ENCODE data around the gene NRM.

The NRM gene

GRCh38 chr6:30719791-30720737 lies 29.3 kb upstream of the NRM start, which contains the start of gene TUBB (continued):
- peak; percentile 98 for TF ChIP-seq SP2 (tag by site-specific recombination; IDR thresholded peaks at IDR 0.05)
- no peak for TF ChIP-seq ZNF157 (tag by site-specific recombination; IDR thresholded peaks at IDR 0.05)
- TF ChIP-seq ZNF544 (tag by site-specific recombination; IDR thresholded peaks at IDR 0.05) = no peak
- TF ChIP-seq ZNF670 (tag by site-specific recombination; IDR thresholded peaks at IDR 0.05; ENCODE audit: low read depth) = no peak
- TF ChIP-seq, protein P1, sequence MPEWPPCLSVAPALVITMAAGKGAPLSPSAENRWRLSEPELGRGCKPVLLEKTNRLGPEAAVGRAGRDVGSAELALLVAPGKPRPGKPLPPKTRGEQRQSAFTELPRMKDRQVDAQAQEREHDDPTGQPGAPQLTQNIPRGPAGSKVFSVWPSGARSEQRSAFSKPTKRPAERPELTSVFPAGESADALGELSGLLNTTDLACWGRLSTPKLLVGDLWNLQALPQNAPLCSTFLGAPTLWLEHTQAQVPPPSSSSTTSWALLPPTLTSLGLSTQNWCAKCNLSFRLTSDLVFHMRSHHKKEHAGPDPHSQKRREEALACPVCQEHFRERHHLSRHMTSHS (tag by site-specific recombination; IDR thresholded peaks at IDR 0.05) = no peak
- no peak for TF ChIP-seq MEIS1 (CRISPR knock-in tag; IDR thresholded peaks at IDR 0.05; ENCODE audit: borderline replicate concordance)
- no peak for TF ChIP-seq ZNF266 (tag by site-specific recombination; IDR thresholded peaks at IDR 0.05; ENCODE audit: low read depth)
- TF ChIP-seq ZFP69B (tag by site-specific recombination; IDR thresholded peaks at IDR 0.05) = no peak
- 0 out of 2 replicates have a peak, but pooled peaks have one; percentile 32 for TF ChIP-seq KLF7 (tag by site-specific recombination; IDR thresholded peaks at IDR 0.05; ENCODE audit: borderline replicate concordance)
- TF ChIP-seq ZBTB7A (tag by site-specific recombination; IDR thresholded peaks at IDR 0.05; ENCODE audit: low read depth) = no peak; the same call in 1 of the 2 replicates
- peak; percentile 60; the same call in 1 of the 2 replicates for TF ChIP-seq ZNF501 (tag by site-specific recombination; IDR thresholded peaks at IDR 0.05)
- TF ChIP-seq ZNF473 (tag by site-specific recombination; IDR thresholded peaks at IDR 0.05) = no peak
- TF ChIP-seq HIC1 (tag by site-specific recombination; IDR thresholded peaks at IDR 0.05) = no peak
- TF ChIP-seq ZNF76 (tag by site-specific recombination; IDR thresholded peaks at IDR 0.05; ENCODE audit: borderline replicate concordance, low read depth) = peak; percentile 94
- no peak for TF ChIP-seq ZNF48 (tag by site-specific recombination; IDR thresholded peaks at IDR 0.05)
- no peak for TF ChIP-seq PRDM4 (tag by site-specific recombination; IDR thresholded peaks at IDR 0.05)
- TF ChIP-seq MZF1 (tag by site-specific recombination; IDR thresholded peaks at IDR 0.05; ENCODE audit: borderline replicate concordance) = peak; percentile 20; the same call in 1 of the 2 replicates
- TF ChIP-seq ZNF19 (tag by site-specific recombination; IDR thresholded peaks at IDR 0.05; ENCODE audit: low read depth) = no peak
- TF ChIP-seq HOXA7 (CRISPR knock-in tag; IDR thresholded peaks at IDR 0.05; ENCODE audit: borderline replicate concordance) = no peak
- peak; percentile 79 for TF ChIP-seq KLF9 (tag by site-specific recombination; IDR thresholded peaks at IDR 0.05; ENCODE audit: low read depth)
- 0 out of 2 replicates have a peak, but pooled peaks have one; percentile 14 for TF ChIP-seq GLIS2 (tag by site-specific recombination; IDR thresholded peaks at IDR 0.05)
- no peak for TF ChIP-seq ZNF404 (tag by site-specific recombination; IDR thresholded peaks at IDR 0.05)
- no peak; the same call in 1 of the 2 replicates for TF ChIP-seq ZEB2 (tag by site-specific recombination; IDR thresholded peaks at IDR 0.05)
- no peak for TF ChIP-seq ZNF391 (tag by site-specific recombination; IDR thresholded peaks at IDR 0.05; ENCODE audit: borderline replicate concordance, low read depth)
- TF ChIP-seq ZNF791 (tag by site-specific recombination; IDR thresholded peaks at IDR 0.05) = no peak
- TF ChIP-seq ZBTB8A (tag by site-specific recombination; IDR thresholded peaks at IDR 0.05) = no peak; the same call in 1 of the 2 replicates
- peak; percentile 45; the same call in 1 of the 2 replicates for TF ChIP-seq ZBTB20 (tag by site-specific recombination; IDR thresholded peaks at IDR 0.05)
- TF ChIP-seq ZNF561 (tag by site-specific recombination; IDR thresholded peaks at IDR 0.05; ENCODE audit: borderline replicate concordance) = 0 out of 2 replicates have a peak, but pooled peaks have one; percentile 53
- TF ChIP-seq ZNF571 (tag by site-specific recombination; IDR thresholded peaks at IDR 0.05) = no peak
- no peak; the same call in 1 of the 2 replicates for TF ChIP-seq ZXDB (tag by site-specific recombination; IDR thresholded peaks at IDR 0.05)
- no peak for TF ChIP-seq BCL11A (tag by site-specific recombination; IDR thresholded peaks at IDR 0.05; ENCODE audit: low read depth)
- TF ChIP-seq ZNF423 (tag by site-specific recombination; IDR thresholded peaks at IDR 0.05) = no peak
- TF ChIP-seq INSM2 (tag by site-specific recombination; IDR thresholded peaks at IDR 0.05) = 0 out of 2 replicates have a peak, but pooled peaks have one; percentile 28
- no peak for TF ChIP-seq GLI2 (tag by site-specific recombination; IDR thresholded peaks at IDR 0.05; ENCODE audit: borderline replicate concordance, low read depth)
